HG03575 (cell line): Measurements from ENCODE around the gene ZNF677.
"Not testable (repeated sequence)": the region's sequence is repeated elsewhere in the genome, so short reads cannot be mapped to it uniquely, and the experiment has no call there.

Experiments used
- ATAC-seq: cut with Tn5 transposase; IDR thresholded peaks from one replicate; pipeline ENCODE4 v1.9.1; 2021; ENCODE audit not compliant: unreplicated experiment, insufficient number of reproducible peaks, low FRiP score; ENCODE audit errors: extremely low read depth

Gene ZNF677

GRCh38 chr19:53196777-53197396 lies 57.8 kb downstream of the ZNF677 start:
- no peak for ATAC-seq

GRCh38 chr19:53195265-53195903 lies 59.3 kb downstream of the ZNF677 start:
- ATAC-seq = no peak

GRCh38 chr19:53193535-53194222 lies 61.0 kb downstream of the ZNF677 start:
- no peak for ATAC-seq

GRCh38 chr19:53192771-53193534 lies 61.7 kb downstream of the ZNF677 start, which contains the start of gene ZNF665:
ZNF665 (minus strand) TSS chr19:53193358; CDS start chr19:53182898, 10,460 bp downstream.
- no peak for ATAC-seq

GRCh38 chr19:53190253-53190652 lies 64.4 kb downstream of the ZNF677 start:
- ATAC-seq = no peak

- not testable (repeated sequence) for ATAC-seq
Measured at GRCh38 chr19:53189691-53190198, 64.9 kb downstream of the ZNF677 start.
